HG03095 (cell line): ENCODE data around the gene MLLT10.

ENCODE experiments used
- ATAC-seq: cut with Tn5 transposase; IDR thresholded peaks from one replicate; pipeline ENCODE4 v1.9.1; 2021; ENCODE audit warnings: moderate library complexity; ENCODE audit not compliant: unreplicated experiment

MLLT10 gene

GRCh38 chr10:21516242-21517131, 17.5 kb upstream of the MLLT10 start:
- peak; percentile 48 for ATAC-seq

- ATAC-seq: peak; percentile 54
These were observed 16.6 kb upstream of the MLLT10 start for GRCh38 chr10:21517134-21518031.

- no peak for ATAC-seq
These were observed 15.8 kb upstream of the MLLT10 start for GRCh38 chr10:21518149-21518640.

- ATAC-seq: no peak
These were observed 15.2 kb upstream of the MLLT10 start for GRCh38 chr10:21518641-21519396.

- ATAC-seq: no peak
These were observed 14.6 kb upstream of the MLLT10 start for GRCh38 chr10:21519397-21519933.

- no peak for ATAC-seq
These were observed 14.0 kb upstream of the MLLT10 start for GRCh38 chr10:21519941-21520436.

GRCh38 chr10:21520509-21520908, 13.5 kb upstream of the MLLT10 start:
- ATAC-seq: no peak

GRCh38 chr10:21520949-21521348, 13.1 kb upstream of the MLLT10 start:
- no peak for ATAC-seq

GRCh38 chr10:21521751-21522533, 12.1 kb upstream of the MLLT10 start:
- ATAC-seq: no peak

GRCh38 chr10:21522631-21523406, 11.2 kb upstream of the MLLT10 start:
- no peak for ATAC-seq

- ATAC-seq: no peak
These were observed 10.4 kb upstream of the MLLT10 start for GRCh38 chr10:21523557-21524008.

- ATAC-seq: no peak
These were observed 9.9 kb upstream of the MLLT10 start for GRCh38 chr10:21524131-21524525.

- ATAC-seq: no peak
These were observed 9.3 kb upstream of the MLLT10 start for GRCh38 chr10:21524526-21525366.

- peak; percentile 50 for ATAC-seq
These were observed 8.5 kb upstream of the MLLT10 start, which contains the start of gene SKIDA1 for GRCh38 chr10:21525367-21526187. Gene SKIDA1 (minus strand): TSS chr10:21525682. CDS start chr10:21517822, 7,860 bp downstream.

GRCh38 chr10:21526188-21526859, 7.7 kb upstream of the MLLT10 start:
- ATAC-seq: peak; percentile 21

- ATAC-seq: no peak
These were observed 7.0 kb upstream of the MLLT10 start for GRCh38 chr10:21526860-21527597.
